Testis (tissue), 3 donors: Measurements from ENCODE around the gene SBK2. TPM values are rescaled to one million over a fixed set of nuclear protein-coding genes. Genes with fewer than 3 reads are reported as not detected.
"Not testable (repeated sequence)": the region's sequence is repeated elsewhere in the genome, so short reads cannot be mapped to it uniquely, and the experiment has no call there.

ENCODE experiments used
- DNase-seq: peaks from one replicate; pipeline ENCODE4 v3.0.0-alpha.2; 2019
- H3K27ac ChIP-seq, 2 donors: fragments of 200-600 bp; sonication (generic); one replicate each; pipeline ENCODE4 v1.5.1; 2019
- H3K27me3 ChIP-seq: fragments of 200-600 bp; sonication (generic); one replicate; pipeline ENCODE4 v1.5.1; 2019
- H3K36me3 ChIP-seq: fragments of 200-600 bp; sonication (generic); one replicate; pipeline ENCODE4 v1.5.1; 2017; ENCODE audit warnings: low read depth; ENCODE audit errors: missing control alignments
- H3K4me1 ChIP-seq: fragments of 200-600 bp; sonication (generic); one replicate; pipeline ENCODE4 v1.5.1; 2019
- H3K4me3 ChIP-seq, 2 donors: fragments of 200-600 bp; sonication (generic); one replicate each; pipeline ENCODE4 v1.5.1; 2017 to 2019
- H3K9me3 ChIP-seq: fragments of 200-600 bp; sonication (generic); one replicate; pipeline ENCODE4 v1.5.1; 2017
- POLR2A ChIP-seq: fragments of 450-650 bp; IDR thresholded peaks from one replicate; pipeline ENCODE4 v1.6.1; 2017; ENCODE audit warnings: antibody characterized with exemption, mild to moderate bottlenecking, moderate library complexity
- WGBS, 2 donors: methylation state at CpG; one replicate each; pipeline ENCODE4 v1.1.5; 2018; 5-methylcytosine and 5-hydroxymethylcytosine counted together
- intact Hi-C: fragments of 100-400 bp; cut with DNase I; formaldehyde crosslinking; loops from one replicate; pipeline ENCODE4 v1.15.1; 2023; ENCODE audit warnings: low total_unique reads
- polyA plus RNA-seq: library from polyadenylated mRNA; stranded (reverse); fragments of 350-450 nt; fragmentation: Illumina TruSeq; extraction: RNeasy Lipid Tissue Mini Kit (QIAGEN cat#74804); gene quantifications from one replicate; pipeline ENCODE4 v1.2.3, GENCODE V29; 2014; ENCODE audit warnings: low read depth, low replicate concordance; ENCODE audit not compliant: insufficient read depth
- total RNA-seq, 2 donors: library from RNA; depleted of rRNA; stranded (reverse); fragments of >200 nt; gene quantifications; one replicate each; pipeline ENCODE4 v1.2.3, GENCODE V29; 2016
- TF ChIP-seq, protein P1 (sequence below), 3 experiments: fragments of 450-650 bp in 2 of 3; fragments of 200-600 bp in 1 of 3; sonication (generic) in 1 of 3; IDR thresholded peaks; one replicate each; pipeline ENCODE4 v1.5.1; 2016 to 2019; ENCODE audit warnings: antibody characterized with exemption in 3 of 3, mild to moderate bottlenecking in 2 of 3, moderate library complexity in 1 of 3

Gene SBK2
- total and polyA plus RNA-seq, 3 donors from 2014 or later, result 0.87 to 1.3 (median 0.99) TPM

DNA sequence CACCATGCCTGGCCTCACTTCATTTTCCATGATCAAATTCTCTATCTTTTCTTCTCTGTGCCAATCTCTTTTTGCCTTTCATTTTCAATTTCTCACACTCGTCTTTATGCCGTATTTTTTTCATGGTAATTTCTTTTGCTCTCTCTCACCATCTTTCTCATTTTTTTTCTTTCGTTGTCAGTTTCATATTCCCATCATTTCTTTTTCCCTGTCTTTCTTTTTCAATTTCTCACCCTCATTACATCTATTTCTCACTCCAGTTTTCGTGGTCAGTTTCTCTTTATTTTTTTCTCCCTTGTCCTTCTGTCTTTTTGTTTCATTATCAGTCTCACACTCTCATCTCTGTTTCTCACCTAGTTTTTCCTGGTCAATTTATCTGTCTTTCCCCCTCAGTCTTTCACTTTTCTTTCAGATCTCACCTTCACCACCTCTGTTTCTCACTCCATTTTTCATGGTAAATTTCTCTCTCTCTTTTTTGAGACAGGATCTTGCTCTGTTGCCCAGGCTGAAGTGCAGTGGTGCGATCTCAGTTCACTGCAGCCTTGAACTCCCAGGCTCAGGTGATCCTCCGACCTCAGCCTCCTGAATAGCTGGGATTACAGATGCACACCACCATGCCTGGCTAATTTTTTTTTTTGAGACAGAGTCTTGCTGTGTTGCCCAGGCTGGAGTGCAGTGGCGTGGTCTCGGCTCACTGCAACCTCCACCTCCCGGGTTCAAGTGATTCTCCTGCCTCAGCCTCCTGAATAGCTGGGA, 34.6 kb downstream of the SBK2 start:
- H3K36me3 ChIP-seq, result no peaks in the 10 kb centered on the region
- H3K4me1 ChIP-seq, result no peaks in the 10 kb centered on the region
- WGBS, 2 donors, result 89 to 94% methylated on average over 9 of the region's 9 CpGs
- no peak overlapping the region for H3K4me3 ChIP-seq
- TF ChIP-seq POLR2A, result no peak
- TF ChIP-seq, protein P1, sequence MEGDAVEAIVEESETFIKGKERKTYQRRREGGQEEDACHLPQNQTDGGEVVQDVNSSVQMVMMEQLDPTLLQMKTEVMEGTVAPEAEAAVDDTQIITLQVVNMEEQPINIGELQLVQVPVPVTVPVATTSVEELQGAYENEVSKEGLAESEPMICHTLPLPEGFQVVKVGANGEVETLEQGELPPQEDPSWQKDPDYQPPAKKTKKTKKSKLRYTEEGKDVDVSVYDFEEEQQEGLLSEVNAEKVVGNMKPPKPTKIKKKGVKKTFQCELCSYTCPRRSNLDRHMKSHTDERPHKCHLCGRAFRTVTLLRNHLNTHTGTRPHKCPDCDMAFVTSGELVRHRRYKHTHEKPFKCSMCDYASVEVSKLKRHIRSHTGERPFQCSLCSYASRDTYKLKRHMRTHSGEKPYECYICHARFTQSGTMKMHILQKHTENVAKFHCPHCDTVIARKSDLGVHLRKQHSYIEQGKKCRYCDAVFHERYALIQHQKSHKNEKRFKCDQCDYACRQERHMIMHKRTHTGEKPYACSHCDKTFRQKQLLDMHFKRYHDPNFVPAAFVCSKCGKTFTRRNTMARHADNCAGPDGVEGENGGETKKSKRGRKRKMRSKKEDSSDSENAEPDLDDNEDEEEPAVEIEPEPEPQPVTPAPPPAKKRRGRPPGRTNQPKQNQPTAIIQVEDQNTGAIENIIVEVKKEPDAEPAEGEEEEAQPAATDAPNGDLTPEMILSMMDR (IDR thresholded peaks at IDR 0.05), result no peak
- H3K27me3 ChIP-seq, result no peaks in the 10 kb centered on the region
- H3K27ac ChIP-seq, result no peak overlapping the region
- DNase-seq, result no peak
- H3K9me3 ChIP-seq, result no peaks in the 10 kb centered on the region
- intact Hi-C loops, result no loop called here

DNA sequence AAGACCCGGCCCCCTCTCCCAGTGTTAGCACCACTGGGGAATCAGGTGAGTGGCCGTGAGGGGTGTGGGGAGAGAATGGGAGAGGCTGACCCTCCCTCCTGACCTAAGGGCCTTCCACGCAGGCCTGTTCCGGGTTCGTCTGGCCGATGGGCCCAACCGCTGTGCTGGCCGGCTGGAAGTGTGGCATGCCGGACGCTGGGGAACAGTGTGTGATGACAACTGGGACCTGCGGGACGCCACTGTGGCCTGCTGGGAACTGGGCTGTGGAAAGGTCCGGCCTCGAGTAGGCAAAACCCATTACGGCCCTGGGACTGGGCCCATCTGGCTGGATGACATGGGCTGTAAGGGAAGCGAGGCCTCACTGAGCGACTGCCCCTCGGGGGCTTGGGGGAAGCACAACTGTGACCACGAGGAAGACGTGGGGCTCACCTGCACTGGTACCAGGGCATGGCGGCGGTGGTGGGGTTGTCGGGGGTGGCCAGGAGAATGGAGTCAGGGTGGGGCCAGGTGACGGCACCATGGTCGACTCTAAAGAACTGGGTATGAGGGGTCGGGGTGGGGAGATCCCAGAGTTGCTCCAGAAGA, 36.5 kb downstream of the SBK2 start:
- no peaks in the 10 kb centered on the region for H3K9me3 ChIP-seq
- no peaks in the 10 kb centered on the region for H3K36me3 ChIP-seq
- no peaks in the 10 kb centered on the region for H3K27me3 ChIP-seq
- no peak overlapping the region for H3K27ac ChIP-seq
- H3K4me3 ChIP-seq, result no peak overlapping the region
- WGBS, 2 donors, result 96 to 97% methylated on average over 15 to 26 of the region's 26 CpGs
- H3K4me1 ChIP-seq, result no peaks in the 10 kb centered on the region
- DNase-seq, result no peak
- intact Hi-C loops, result no loop called here
- TF ChIP-seq POLR2A, result no peak
- TF ChIP-seq, protein P1 (IDR thresholded peaks at IDR 0.05), result no peak

DNA sequence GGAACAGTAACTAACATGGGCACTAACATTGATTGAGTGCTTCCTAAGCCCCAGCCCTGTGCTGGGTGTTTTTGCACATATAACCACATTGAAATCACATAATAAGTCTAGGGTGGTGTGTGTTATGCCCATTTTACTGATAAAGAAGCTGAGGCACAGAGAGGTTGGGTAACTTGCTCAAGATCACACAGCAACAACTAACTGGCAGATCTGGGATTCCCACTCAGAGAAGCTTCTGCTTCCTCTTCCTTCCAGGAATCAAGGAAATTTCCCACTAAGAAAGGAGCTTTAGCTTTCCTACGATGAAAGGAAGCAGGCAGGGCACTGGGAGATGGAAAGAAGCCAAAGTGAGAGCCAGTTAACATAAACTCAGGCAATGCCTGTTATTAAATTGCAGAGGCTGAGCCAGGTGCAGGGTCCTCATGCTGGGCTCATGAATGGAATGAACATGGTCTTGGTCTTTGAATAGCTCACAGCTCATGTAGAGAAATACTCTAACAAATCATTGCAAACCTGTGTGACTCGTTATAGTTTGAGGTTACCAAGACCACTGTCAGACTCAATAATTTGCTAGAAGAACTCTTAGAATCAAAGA, 38.6 kb downstream of the SBK2 start:
- no peak overlapping the region for H3K4me3 ChIP-seq
- intact Hi-C loops, result no loop called here
- WGBS, 2 donors, result 44 to 78% methylated on average over 2 of the region's 2 CpGs
- peaks cover 7% of the 10 kb centered on the region for H3K4me1 ChIP-seq
- H3K9me3 ChIP-seq, result no peaks in the 10 kb centered on the region
- no peaks in the 10 kb centered on the region for H3K27me3 ChIP-seq
- TF ChIP-seq POLR2A, result no peak
- TF ChIP-seq, protein P1 (IDR thresholded peaks at IDR 0.05), result no peak
- no peak for DNase-seq
- no peaks in the 10 kb centered on the region for H3K36me3 ChIP-seq
- H3K27ac ChIP-seq, result no peak overlapping the region

DNA sequence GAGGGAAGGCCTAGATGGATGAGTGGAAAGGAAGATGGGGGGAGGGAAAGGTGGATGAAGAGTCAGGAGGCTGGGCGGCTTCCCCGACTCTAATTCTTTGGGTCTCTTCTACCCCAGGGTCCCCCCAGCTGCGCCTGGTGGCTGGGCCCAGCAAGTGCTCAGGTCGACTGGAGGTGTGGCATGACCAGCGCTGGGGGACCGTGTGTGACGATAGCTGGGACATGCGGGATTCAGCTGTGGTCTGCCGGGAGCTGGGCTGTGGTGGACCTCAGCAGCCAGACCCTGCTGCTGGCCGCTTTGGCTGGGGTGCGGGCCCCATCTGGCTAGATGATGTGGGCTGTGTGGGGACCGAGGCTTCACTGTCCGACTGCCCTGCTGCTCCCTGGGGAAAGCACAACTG, 39.2 kb downstream of the SBK2 start:
- intact Hi-C loops, result no loop called here
- no peak overlapping the region for H3K4me3 ChIP-seq
- no peaks in the 10 kb centered on the region for H3K27me3 ChIP-seq
- WGBS, 2 donors, result 81 to 87% methylated on average over 9 to 13 of the region's 13 CpGs
- H3K27ac ChIP-seq, result no peak overlapping the region
- H3K36me3 ChIP-seq, result no peaks in the 10 kb centered on the region
- no peak for TF ChIP-seq POLR2A
- TF ChIP-seq, protein P1 (IDR thresholded peaks at IDR 0.05), result no peak
- DNase-seq, result no peak
- no peaks in the 10 kb centered on the region for H3K9me3 ChIP-seq
- peaks cover 11% of the 10 kb centered on the region for H3K4me1 ChIP-seq

DNA sequence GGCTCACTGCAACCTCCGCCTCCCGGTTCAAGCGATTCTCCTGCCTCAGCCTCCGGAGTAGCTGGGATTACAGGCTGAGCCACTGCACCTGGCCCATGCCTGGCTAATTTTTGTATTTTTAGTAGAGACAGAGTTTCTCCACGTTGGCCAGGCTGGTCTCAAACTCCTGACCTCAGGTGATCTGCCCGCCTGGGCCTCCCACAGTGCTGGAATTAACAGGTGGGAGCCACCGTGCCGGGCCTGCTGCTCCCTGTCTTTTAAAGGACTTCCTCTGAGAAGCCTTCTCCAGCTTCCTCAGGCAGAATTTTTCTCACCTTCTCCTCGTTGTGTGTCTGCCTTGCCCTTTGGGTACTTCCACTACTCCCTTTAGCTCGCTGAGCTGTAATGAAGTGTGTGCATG, 40.1 kb downstream of the SBK2 start:
- DNase-seq, H3K27me3 ChIP-seq, intact Hi-C loops, H3K9me3 ChIP-seq, H3K4me3 ChIP-seq, H3K27ac ChIP-seq, H3K36me3 ChIP-seq: not testable (repeated sequence)
- 88 to 91% methylated on average over 10 of the region's 10 CpGs for WGBS, 2 donors
- H3K4me1 ChIP-seq, result peaks cover 16% of the 10 kb centered on the region
